ENCODE results near the gene GHSR. TPM values are rescaled to one million over a fixed set of nuclear protein-coding genes. Genes with fewer than 3 reads are reported as not detected.

Gene GHSR
- total RNA-seq, 4 donors from 2014 or later = not detected

GRCh38 chr3:172407872-172408271 is 40.4 kb downstream of the GHSR start:
- no peak overlapping the region for H3K4me3 ChIP-seq
- no peaks in the 10 kb centered on the region for H3K27me3 ChIP-seq
- no peak overlapping the region for H3K27ac ChIP-seq
- no peak for DNase-seq
- in situ Hi-C loops (cut with MboI; ENCODE audit: low pct_ligation_motif_present in 1 of 4, low pct_unique_long_range_greater_than_20kb in 1 of 4, low sequenced_read_pairs in 3 of 4) = no loop called here
- TF ChIP-seq POLR2A (IDR thresholded peaks at IDR 0.05) (no peak), EP300 (IDR thresholded peaks at IDR 0.05; ENCODE audit: low read depth) (no peak), POLR2AphosphoS5 (IDR thresholded peaks at IDR 0.05) (no peak)
- TF ChIP-seq, protein P1, sequence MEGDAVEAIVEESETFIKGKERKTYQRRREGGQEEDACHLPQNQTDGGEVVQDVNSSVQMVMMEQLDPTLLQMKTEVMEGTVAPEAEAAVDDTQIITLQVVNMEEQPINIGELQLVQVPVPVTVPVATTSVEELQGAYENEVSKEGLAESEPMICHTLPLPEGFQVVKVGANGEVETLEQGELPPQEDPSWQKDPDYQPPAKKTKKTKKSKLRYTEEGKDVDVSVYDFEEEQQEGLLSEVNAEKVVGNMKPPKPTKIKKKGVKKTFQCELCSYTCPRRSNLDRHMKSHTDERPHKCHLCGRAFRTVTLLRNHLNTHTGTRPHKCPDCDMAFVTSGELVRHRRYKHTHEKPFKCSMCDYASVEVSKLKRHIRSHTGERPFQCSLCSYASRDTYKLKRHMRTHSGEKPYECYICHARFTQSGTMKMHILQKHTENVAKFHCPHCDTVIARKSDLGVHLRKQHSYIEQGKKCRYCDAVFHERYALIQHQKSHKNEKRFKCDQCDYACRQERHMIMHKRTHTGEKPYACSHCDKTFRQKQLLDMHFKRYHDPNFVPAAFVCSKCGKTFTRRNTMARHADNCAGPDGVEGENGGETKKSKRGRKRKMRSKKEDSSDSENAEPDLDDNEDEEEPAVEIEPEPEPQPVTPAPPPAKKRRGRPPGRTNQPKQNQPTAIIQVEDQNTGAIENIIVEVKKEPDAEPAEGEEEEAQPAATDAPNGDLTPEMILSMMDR (IDR thresholded peaks at IDR 0.05) = no peak
- intact Hi-C loops (cut with DNase I; ENCODE audit: low total_unique reads) = no loop called here
- 60 to 76% methylated on average over 1 to 3 of the region's 3 CpGs for WGBS, 2 donors (ENCODE audit: low coverage in 1 of 2)
- H3K9me3 ChIP-seq = no peaks in the 10 kb centered on the region
- H3K4me1 ChIP-seq = no peaks in the 10 kb centered on the region
- no peaks in the 10 kb centered on the region for H3K36me3 ChIP-seq

GRCh38 chr3:172405914-172406313 is 42.3 kb downstream of the GHSR start:
- intact Hi-C loops (cut with DNase I; ENCODE audit: low total_unique reads) = no loop called here
- WGBS, 2 donors (ENCODE audit: low coverage in 1 of 2) = 81% methylated on average over 2 of the region's 2 CpGs; no CpG with 5 or more reads in 1 of the 2 donors

GRCh38 chr3:172404237-172404962 is 43.9 kb downstream of the GHSR start:
- TF ChIP-seq EP300 (IDR thresholded peaks at IDR 0.05; ENCODE audit: low read depth) (no peak), POLR2A (IDR thresholded peaks at IDR 0.05) (no peak), POLR2AphosphoS5 (IDR thresholded peaks at IDR 0.05) (no peak)
- TF ChIP-seq, protein P1 (IDR thresholded peaks at IDR 0.05) = no peak
- H3K27ac ChIP-seq = no peak overlapping the region
- H3K4me3 ChIP-seq = no peak overlapping the region
- no peaks in the 10 kb centered on the region for H3K4me1 ChIP-seq
- in situ Hi-C loops (cut with MboI; ENCODE audit: low pct_ligation_motif_present in 1 of 4, low pct_unique_long_range_greater_than_20kb in 1 of 4, low sequenced_read_pairs in 3 of 4) = no loop called here
- WGBS, 2 donors (ENCODE audit: low coverage in 1 of 2) = 69 to 76% methylated on average over 5 to 12 of the region's 12 CpGs
- intact Hi-C loops (cut with DNase I; ENCODE audit: low total_unique reads) = no loop called here
- no peak for DNase-seq
- no peaks in the 10 kb centered on the region for H3K27me3 ChIP-seq
- H3K9me3 ChIP-seq = no peaks in the 10 kb centered on the region
- H3K36me3 ChIP-seq = peaks cover 0 to 3% (median 0%) of the 10 kb centered on the region in 4 donors

More at GRCh38 chr3:172405914-172406313, 42.3 kb downstream of the GHSR start:
- Histone ChIP-seq H3K27me3 (no peaks in the 10 kb centered on the region), H3K36me3 (peaks cover 0 to 3% (median 0%) of the 10 kb centered on the region in 4 donors), H3K9me3 (no peaks in the 10 kb centered on the region), H3K4me3 (no peak overlapping the region), H3K27ac (no peak overlapping the region), H3K4me1 (no peaks in the 10 kb centered on the region)
- in situ Hi-C loops (cut with MboI; ENCODE audit: low pct_ligation_motif_present in 1 of 4, low pct_unique_long_range_greater_than_20kb in 1 of 4, low sequenced_read_pairs in 3 of 4) = no loop called here
- TF ChIP-seq, protein P1 (IDR thresholded peaks at IDR 0.05) = no peak
- no peak for TF ChIP-seq POLR2AphosphoS5 (IDR thresholded peaks at IDR 0.05)
- no peak for TF ChIP-seq POLR2A (IDR thresholded peaks at IDR 0.05)
- no peak for TF ChIP-seq EP300 (IDR thresholded peaks at IDR 0.05; ENCODE audit: low read depth)
- no peak for DNase-seq

GRCh38 chr3:172402892-172403643 is 45.2 kb downstream of the GHSR start:
- Histone ChIP-seq H3K36me3 (peaks cover 0 to 12% (median 4%) of the 10 kb centered on the region in 4 donors), H3K27me3 (no peaks in the 10 kb centered on the region), H3K4me1 (no peaks in the 10 kb centered on the region), H3K27ac (no peak overlapping the region), H3K9me3 (no peaks in the 10 kb centered on the region), H3K4me3 (no peak overlapping the region)
- TF ChIP-seq, protein P1 (IDR thresholded peaks at IDR 0.05) = no peak
- no peak for TF ChIP-seq EP300 (IDR thresholded peaks at IDR 0.05; ENCODE audit: low read depth)
- no peak for TF ChIP-seq POLR2AphosphoS5 (IDR thresholded peaks at IDR 0.05)
- no peak for TF ChIP-seq POLR2A (IDR thresholded peaks at IDR 0.05)
- no peak for DNase-seq
- intact Hi-C loops (cut with DNase I; ENCODE audit: low total_unique reads) = no loop called here
- WGBS, 2 donors (ENCODE audit: low coverage in 1 of 2) = 90 to 93% methylated on average over 8 of the region's 8 CpGs
- in situ Hi-C loops (cut with MboI; ENCODE audit: low pct_ligation_motif_present in 1 of 4, low pct_unique_long_range_greater_than_20kb in 1 of 4, low sequenced_read_pairs in 3 of 4) = no loop called here
